ENCODE data around the gene ECT2.
"Not testable (repeated sequence)": the region's sequence is repeated elsewhere in the genome, so short reads cannot be mapped to it uniquely, and the experiment has no call there.

ECT2 gene

GRCh38 chr3:172866726-172867350, 116.3 kb downstream of the ECT2 start:
- DNase-seq (ENCODE audit: low read depth) = not testable (repeated sequence)

- DNase-seq (ENCODE audit: low read depth) = no peak
Measured at GRCh38 chr3:172868582-172869200, 118.2 kb downstream of the ECT2 start.

GRCh38 chr3:172869368-172869771, 118.8 kb downstream of the ECT2 start:
- DNase-seq (ENCODE audit: low read depth) = no peak

GRCh38 chr3:172869784-172870518, 119.4 kb downstream of the ECT2 start:
- DNase-seq (ENCODE audit: low read depth) = no peak

Measured in T-helper 22 cell (primary cell).